ENCODE results near the gene XPNPEP1. TPM values are rescaled to one million over a fixed set of nuclear protein-coding genes. Genes with fewer than 3 reads are reported as not detected.
A peak's percentile ranks its signal among the peaks of the same experiment; 100 is the strongest.

XPNPEP1 gene
- total RNA-seq, 1 experiment from 2014 or later: 71.3 TPM

DNA sequence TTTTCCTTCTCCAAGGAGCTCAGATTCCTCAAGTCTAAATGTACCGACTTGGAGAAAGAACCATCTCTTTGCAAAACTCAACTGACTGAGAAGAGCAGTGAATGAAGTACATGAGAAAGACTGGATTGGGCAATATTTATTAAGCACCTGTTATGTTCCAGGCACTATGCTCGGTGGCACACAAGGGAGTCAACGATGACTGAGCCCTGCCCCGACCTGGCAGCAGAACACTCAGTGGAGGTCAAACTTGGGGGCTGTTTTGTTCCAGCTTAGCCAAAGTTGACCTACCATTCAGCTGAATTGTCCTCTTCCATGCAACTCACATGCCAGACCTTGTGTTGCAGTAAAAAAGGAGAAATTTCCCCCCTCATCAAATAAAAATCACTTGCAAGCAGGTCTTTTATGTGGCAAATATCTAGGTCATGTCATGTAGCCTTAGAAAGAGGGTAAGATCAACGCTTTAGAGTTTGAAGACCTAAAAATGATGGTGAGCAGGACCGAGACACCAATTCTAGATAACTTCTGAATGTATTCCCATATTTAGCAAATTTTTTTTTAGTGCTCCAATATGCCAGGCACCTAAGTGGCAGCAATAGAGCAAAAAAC lies 14.3 kb upstream of the XPNPEP1 start:
- no peak overlapping the region for H2BK15ac ChIP-seq (ENCODE audit: low read depth, low read length)
- no peak overlapping the region for H3K4me3 Mint-ChIP-seq
- H3K27me3 Mint-ChIP-seq (ENCODE audit: low read depth): no peaks in the 10 kb centered on the region
- H2AFZ ChIP-seq (ENCODE audit: low read length): no peak overlapping the region
- no peak overlapping the region for H3K4ac ChIP-seq (ENCODE audit: low read depth, low read length)
- no peak overlapping the region for H4K8ac ChIP-seq (replicated peaks; ENCODE audit: insufficient read length, low read depth, low read length)
- peaks cover 17% of the 10 kb centered on the region for H3K4me1 ChIP-seq (ENCODE audit: insufficient read depth, low read length)
- TF ChIP-seq, protein P1, sequence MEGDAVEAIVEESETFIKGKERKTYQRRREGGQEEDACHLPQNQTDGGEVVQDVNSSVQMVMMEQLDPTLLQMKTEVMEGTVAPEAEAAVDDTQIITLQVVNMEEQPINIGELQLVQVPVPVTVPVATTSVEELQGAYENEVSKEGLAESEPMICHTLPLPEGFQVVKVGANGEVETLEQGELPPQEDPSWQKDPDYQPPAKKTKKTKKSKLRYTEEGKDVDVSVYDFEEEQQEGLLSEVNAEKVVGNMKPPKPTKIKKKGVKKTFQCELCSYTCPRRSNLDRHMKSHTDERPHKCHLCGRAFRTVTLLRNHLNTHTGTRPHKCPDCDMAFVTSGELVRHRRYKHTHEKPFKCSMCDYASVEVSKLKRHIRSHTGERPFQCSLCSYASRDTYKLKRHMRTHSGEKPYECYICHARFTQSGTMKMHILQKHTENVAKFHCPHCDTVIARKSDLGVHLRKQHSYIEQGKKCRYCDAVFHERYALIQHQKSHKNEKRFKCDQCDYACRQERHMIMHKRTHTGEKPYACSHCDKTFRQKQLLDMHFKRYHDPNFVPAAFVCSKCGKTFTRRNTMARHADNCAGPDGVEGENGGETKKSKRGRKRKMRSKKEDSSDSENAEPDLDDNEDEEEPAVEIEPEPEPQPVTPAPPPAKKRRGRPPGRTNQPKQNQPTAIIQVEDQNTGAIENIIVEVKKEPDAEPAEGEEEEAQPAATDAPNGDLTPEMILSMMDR (conservative IDR thresholded peaks at IDR 0.05): no peak
- no peak overlapping the region for H2BK5ac ChIP-seq (ENCODE audit: insufficient read length, low read length)
- no peaks in the 10 kb centered on the region; a peak in 1 of 7 replicates for H3K36me3 Mint-ChIP-seq (ENCODE audit: insufficient read depth in 1 of 3, low read depth in 3 of 3)
- no peaks in the 10 kb centered on the region for H3K23me2 ChIP-seq (ENCODE audit: insufficient read length, low read depth, low read length, poor library complexity, severe bottlenecking)
- no peak overlapping the region for H3K9ac ChIP-seq (ENCODE audit: extremely low read depth, insufficient read length, low read length)
- no peaks in the 10 kb centered on the region for H4K20me1 ChIP-seq (ENCODE audit: control insufficient read depth, insufficient read depth, insufficient read length)
- no peak overlapping the region for H2BK120ac ChIP-seq (ENCODE audit: low read depth, low read length, poor library complexity, severe bottlenecking)
- H3K27ac Mint-ChIP-seq: 0 out of 7 replicates have a peak overlapping the region, but pooled peaks of 1 of the 3 experiments have one; percentile 4
- H3K4me2 ChIP-seq (ENCODE audit: insufficient read depth, insufficient read length, low read length): no peak overlapping the region
- no peak overlapping the region for H3K14ac ChIP-seq (ENCODE audit: insufficient read depth, low read length)
- H3K79me2 ChIP-seq (ENCODE audit: insufficient read depth, low read length): no peaks in the 10 kb centered on the region
- H2BK12ac ChIP-seq (ENCODE audit: insufficient read length, low read depth, low read length): no peak overlapping the region
- no peaks in the 10 kb centered on the region for H3K79me1 ChIP-seq (ENCODE audit: insufficient read depth, low read depth, low read length, poor library complexity, severe bottlenecking)
- no peak for DNase-seq
- peaks cover 49 to 54% of the 10 kb centered on the region in 2 experiments for H3K4me1 Mint-ChIP-seq
- no peak overlapping the region for H2BK20ac ChIP-seq (ENCODE audit: low read depth, low read length, poor library complexity, severe bottlenecking)
- H4K5ac ChIP-seq (ENCODE audit: insufficient read length, low read depth, low read length): no peak overlapping the region
- H3K18ac ChIP-seq (ENCODE audit: insufficient read length, low read depth, low read length): no peak overlapping the region
- no peak overlapping the region for H2AK5ac ChIP-seq (ENCODE audit: insufficient read length, low read length)
- no peak overlapping the region for H3K23ac ChIP-seq (ENCODE audit: insufficient read length, low read depth, low read length)
- H3K9me3 Mint-ChIP-seq: no peaks in the 10 kb centered on the region; a peak in 2 of 5 replicates
- no peak overlapping the region for H4K91ac ChIP-seq (ENCODE audit: insufficient read length, low read depth, low read length)
- no peak overlapping the region for H3T11ph ChIP-seq (ENCODE audit: low read length)
- no peaks in the 10 kb centered on the region for H3K9me3 ChIP-seq (ENCODE audit: control insufficient read depth, low read depth, low read length)
- H3K27me3 ChIP-seq (ENCODE audit: insufficient read depth, low read length): no peaks in the 10 kb centered on the region
- no peak overlapping the region for H3K27ac ChIP-seq (ENCODE audit: insufficient read length, low read depth, low read length)
- H3K56ac ChIP-seq (ENCODE audit: insufficient read length, low read depth, low read length): no peak overlapping the region
- WGBS (ENCODE audit: extremely low coverage, insufficient read length, low lambda C conversion rate): no CpG with 5 or more reads among the region's 6 CpGs

Measured in H9 (cell line).